ENCODE measurements around the gene PRKCD. TPM values are rescaled to one million over a fixed set of nuclear protein-coding genes. Genes with fewer than 3 reads are reported as not detected.

PRKCD gene
- total and polyA plus RNA-seq, 2 of the 4 experiments (the other 2 are of a cell fraction) = 4.3 to 19.0 TPM

GRCh38 chr3:53199834-53200233 is 38.8 kb downstream of the PRKCD start:
- DNase-seq (no peak), ATAC-seq (ENCODE audit: low read depth) (no peak)
- Histone ChIP-seq H3K36me3 (ENCODE audit: control insufficient read depth, insufficient read depth, low read length) (no peaks in the 10 kb centered on the region), H3K27ac (ENCODE audit: insufficient read depth, low read length) (no peak overlapping the region), H3K14ac (replicated peaks; ENCODE audit: low read depth, low read length) (no peak overlapping the region), H2AK5ac (ENCODE audit: low read depth, low read length) (no peak overlapping the region), H2BK120ac (ENCODE audit: low read depth, low read length) (no peak overlapping the region), H4K5ac (ENCODE audit: low read depth, low read length) (no peak overlapping the region), H3K9me3 (ENCODE audit: control insufficient read depth, insufficient read depth, low read length) (no peaks in the 10 kb centered on the region), H2AFZ (replicated peaks; ENCODE audit: low read length, poor library complexity) (no peak overlapping the region), H3K27me3 (ENCODE audit: control insufficient read depth, insufficient read depth, low read length) (no peaks in the 10 kb centered on the region; the same call in 1 of the 2 replicates), H4K91ac (ENCODE audit: insufficient read depth, low read depth, low read length) (no peak overlapping the region), H3K4me3 (ENCODE audit: insufficient read depth, low read depth, low read length) (no peak overlapping the region), H2BK20ac (ENCODE audit: low read depth, low read length) (no peak overlapping the region), H2BK15ac (ENCODE audit: low read depth, low read length) (no peak overlapping the region), H3K79me1 (ENCODE audit: low read depth in 1 of 2, low read length in 2 of 2) (no peaks in the 10 kb centered on the region), H2BK5ac (ENCODE audit: low read depth, low read length, poor library complexity, severe bottlenecking) (no peak overlapping the region), H3K18ac (ENCODE audit: low read depth, low read length) (no peak overlapping the region), H3K9ac (ENCODE audit: low read depth, low read length) (no peak overlapping the region), H3K23ac (ENCODE audit: low read depth, low read length) (no peak overlapping the region), H4K20me1 (ENCODE audit: insufficient read depth, low read length) (no peaks in the 10 kb centered on the region), H3K56ac (ENCODE audit: extremely low read depth, insufficient read depth, low read length) (no peak overlapping the region), H2AK9ac (replicated peaks; ENCODE audit: low read depth, low read length, poor library complexity) (no peak overlapping the region), H3K4ac (ENCODE audit: low read depth, low read length) (no peak overlapping the region), H3K9me1 (ENCODE audit: insufficient read depth, low read length) (no peaks in the 10 kb centered on the region), H3K4me2 (ENCODE audit: low read depth, low read length) (no peak overlapping the region), H3K4me1 (ENCODE audit: control insufficient read depth, insufficient read depth, low read length) (peaks cover 4% of the 10 kb centered on the region), H4K8ac (ENCODE audit: low read depth in 2 of 2, low read length in 2 of 2) (no peak overlapping the region)
- dilution Hi-C loops (cut with HindIII; ENCODE audit: low sequenced_read_pairs, unreplicated experiment) (no loop called here), intact Hi-C loops (cut with micrococcal nuclease) (no loop called here), in situ Hi-C loops (cut with MboI; ENCODE audit: low sequenced_read_pairs) (loop anchor here (25.0 kb wide), 1 partner anchor 512 kb away; no protein-coding TSS in a partner anchor)
- BruUV-seq (replicated peaks) = no TSS peak
- ChIA-PET CTCF (no interaction called here), POLR2A (ENCODE audit: unreplicated experiment) (no interaction called here)
- TF ChIP-seq MXI1 (IDR thresholded peaks at IDR 0.05; ENCODE audit: borderline replicate concordance, low read depth, low read length) (no peak), CTCF (conservative IDR thresholded peaks at IDR 0.05; ENCODE audit: low read depth, low read length) (peak; percentile 9; the same call in 1 of the 2 replicates)
- WGBS, 2 experiments (ENCODE audit: extremely low coverage in 2 of 2, insufficient read length in 1 of 2) = 40% methylated on average over 1 of the region's 3 CpGs; no CpG with 5 or more reads in 1 of the 2 experiments

All from IMR-90 (cell line).